H1 (cell line): ENCODE results near the gene H2AZ1. TPM values are rescaled to one million over a fixed set of nuclear protein-coding genes. Genes with fewer than 3 reads are reported as not detected.

ENCODE experiments used
- CTCF ChIA-PET: fragments of 300-600 bp; sonication (Branson Sonifier 250); formaldehyde crosslinking; loops from one replicate; lab custom pipeline; 2021; ENCODE audit not compliant: partially characterized antibody; lab: Charles Lee
- POLR2A ChIA-PET: fragments of 300-600 bp; sonication (Branson Sonifier 250); formaldehyde crosslinking; loops from one replicate; lab custom pipeline; 2021; ENCODE audit warnings: inconsistent platforms; ENCODE audit not compliant: partially characterized antibody; lab: Charles Lee
- DNase-seq, 2 experiments: peaks; one replicate each; pipeline versions ENCODE4 v3.0.0 to v3.0.0-alpha.2; 2010 to 2022; ENCODE audit warnings: low spot score in 2 of 2, low read depth in 1 of 2, mixed read lengths in 1 of 2
- FAIRE-seq: peaks from 2 replicates; lab custom pipeline; 2011; peaks lifted over from hg19 to GRCh38; lab: Jason Lieb, UNC
- H2AFZ ChIP-seq: 2 replicates; pipeline ENCODE4 v1.8.1; 2012; ENCODE audit warnings: low read length, inconsistent platforms
- H2AK5ac ChIP-seq: 2 replicates; pipeline ENCODE4 v1.6.1; 2013; ENCODE audit warnings: low read depth, low read length
- H2BK120ac ChIP-seq: replicated peaks from 2 replicates; pipeline ENCODE3; 2013; ENCODE audit warnings: low read depth, low read length, inconsistent platforms
- H2BK12ac ChIP-seq: 2 replicates; pipeline ENCODE4 v1.6.1; 2013; ENCODE audit warnings: low read depth, low read length
- H2BK15ac ChIP-seq: 2 replicates; pipeline ENCODE4 v1.6.1; 2013; ENCODE audit warnings: low read length
- H2BK20ac ChIP-seq: 2 replicates; pipeline ENCODE4 v1.6.1; 2013; ENCODE audit warnings: low read length
- H2BK5ac ChIP-seq: 2 replicates; pipeline ENCODE4 v1.6.1; 2013; ENCODE audit warnings: low read depth, low read length
- H3K14ac ChIP-seq: 2 replicates; pipeline ENCODE4 v1.6.1; 2013; ENCODE audit warnings: inconsistent platforms; ENCODE audit not compliant: insufficient read length
- H3K18ac ChIP-seq: 2 replicates; pipeline ENCODE4 v1.6.1; 2013; ENCODE audit warnings: low read length; ENCODE audit errors: extremely low read depth
- H3K23ac ChIP-seq: 2 replicates; pipeline ENCODE4 v1.6.1; 2013; ENCODE audit warnings: inconsistent platforms; ENCODE audit not compliant: insufficient read length
- H3K23me2 ChIP-seq: 2 replicates; pipeline ENCODE4 v1.6.1; 2013; ENCODE audit warnings: low read depth, low read length
- H3K27ac ChIP-seq: 2 replicates; pipeline ENCODE4 v1.6.1; 2011; ENCODE audit warnings: low read depth, low read length, inconsistent platforms
- H3K27me3 ChIP-seq, 4 experiments: replicated peaks in 1 of 4; 1 replicate in 1 of 4; 2 replicates in 3 of 4; pipeline versions ENCODE4 v1.6.1 to v1.8.1; 2011 to 2013; ENCODE audit warnings: low read length in 3 of 4, mild to moderate bottlenecking in 3 of 4, inconsistent platforms in 2 of 4, mixed read lengths in 2 of 4, moderate library complexity in 1 of 4; ENCODE audit not compliant: control insufficient read depth in 3 of 4, insufficient read depth in 3 of 4; ENCODE audit errors: extremely low read depth in 1 of 4
- H3K36me3 ChIP-seq, 4 experiments: 2 replicates each; pipeline versions ENCODE4 v1.6.1 to v1.8.1; 2011 to 2013; ENCODE audit warnings: mild to moderate bottlenecking in 4 of 4, low read length in 3 of 4, moderate library complexity in 2 of 4, control low read depth in 1 of 4, inconsistent platforms in 1 of 4; ENCODE audit not compliant: insufficient read depth in 4 of 4, control insufficient read depth in 2 of 4
- H3K4ac ChIP-seq: replicated peaks from 2 replicates; pipeline ENCODE3; 2013; ENCODE audit warnings: low read length, low read depth, mixed read lengths, inconsistent platforms; ENCODE audit not compliant: insufficient read length
- H3K4me1 ChIP-seq, 4 experiments: replicated peaks in 1 of 4; 1 replicate in 1 of 4; 2 replicates in 3 of 4; pipeline versions ENCODE4 v1.6.1 to v1.8.1; 2011 to 2013; ENCODE audit warnings: low read length in 3 of 4, inconsistent platforms in 2 of 4, mixed read lengths in 1 of 4; ENCODE audit not compliant: insufficient read depth in 4 of 4, control insufficient read depth in 3 of 4
- H3K4me2 ChIP-seq, 2 experiments: 2 replicates each; pipeline versions ENCODE4 v1.6.1 to v1.8.1; 2011 to 2013; ENCODE audit warnings: low read depth in 2 of 2, low read length in 2 of 2, control low read depth in 1 of 2, inconsistent platforms in 1 of 2, mild to moderate bottlenecking in 1 of 2; ENCODE audit not compliant: insufficient read depth in 1 of 2
- H3K4me3 ChIP-seq, 4 experiments: fragments of 200-600, 300-600 bp in 1 of 4; sonication (generic), shearing (Covaris generic), sonication (Bioruptor Twin) in 1 of 4; 2 replicates each; pipeline versions ENCODE4 v1.5.1 to v1.8.1; 2011 to 2016; ENCODE audit warnings: low read length in 4 of 4, low read depth in 3 of 4, control low read depth in 2 of 4, inconsistent platforms in 2 of 4, mild to moderate bottlenecking in 2 of 4, mixed read lengths in 1 of 4, moderate library complexity in 1 of 4; ENCODE audit not compliant: insufficient read depth in 2 of 4; ENCODE audit errors: extremely low read depth in 1 of 4
- H3K56ac ChIP-seq: replicated peaks from 2 replicates; pipeline ENCODE3; 2013; ENCODE audit warnings: low read depth, mild to moderate bottlenecking, mixed read lengths, low read length, inconsistent platforms; ENCODE audit not compliant: insufficient read length
- H3K79me1 ChIP-seq: 2 replicates; pipeline ENCODE4 v1.6.1; 2013; ENCODE audit warnings: low read depth, low read length, control low read depth
- H3K79me2 ChIP-seq, 2 experiments: 2 replicates each; pipeline versions ENCODE4 v1.6.1 to v1.8.1; 2012 to 2013; ENCODE audit warnings: low read length in 2 of 2, mild to moderate bottlenecking in 2 of 2, inconsistent platforms in 1 of 2; ENCODE audit not compliant: insufficient read depth in 2 of 2, control insufficient read depth in 1 of 2
- H3K9ac ChIP-seq, 4 experiments: replicated peaks in 1 of 4; 1 replicate in 1 of 4; 2 replicates in 3 of 4; pipeline versions ENCODE4 v1.6.1 to v1.8.1; 2011 to 2013; ENCODE audit warnings: low read depth in 3 of 4, low read length in 3 of 4, control low read depth in 2 of 4, mild to moderate bottlenecking in 2 of 4, moderate library complexity in 2 of 4, inconsistent platforms in 1 of 4; ENCODE audit errors: extremely low read depth in 1 of 4
- H3K9me3 ChIP-seq, 2 experiments: 2 replicates each; pipeline versions ENCODE4 v1.6.1 to v1.8.1; 2012 to 2013; ENCODE audit warnings: mild to moderate bottlenecking in 2 of 2, moderate library complexity in 2 of 2, control low read depth in 1 of 2, inconsistent platforms in 1 of 2, low read depth in 1 of 2, low read length in 1 of 2, mixed read lengths in 1 of 2; ENCODE audit not compliant: insufficient read depth in 2 of 2
- H4K20me1 ChIP-seq, 2 experiments: replicated peaks in 1 of 2; 2 replicates each; pipeline versions ENCODE3 to v1.8.1; 2011 to 2013; ENCODE audit warnings: inconsistent platforms in 2 of 2, low read length in 2 of 2, mild to moderate bottlenecking in 1 of 2; ENCODE audit not compliant: insufficient read depth in 2 of 2, control insufficient read depth in 1 of 2
- H4K5ac ChIP-seq: 2 replicates; pipeline ENCODE4 v1.6.1; 2013; ENCODE audit warnings: low read length, low read depth, mixed read lengths, inconsistent platforms; ENCODE audit not compliant: insufficient read length
- H4K8ac ChIP-seq: 2 replicates; pipeline ENCODE4 v1.8.0; 2013; ENCODE audit warnings: mild to moderate bottlenecking, moderate library complexity, low read length, inconsistent platforms; ENCODE audit not compliant: insufficient read depth; ENCODE audit errors: extremely low read depth
- H4K91ac ChIP-seq: replicated peaks from 2 replicates; pipeline ENCODE3; 2013; ENCODE audit warnings: low read length, mixed read lengths, inconsistent platforms; ENCODE audit not compliant: insufficient read length
- ASH2L ChIP-seq: fragments of 200-600, 300-600 bp; sonication (generic); IDR thresholded peaks from one replicate; pipeline ENCODE4 v1.7.1; 2017; ENCODE audit warnings: low read length
- CHD1 ChIP-seq: IDR thresholded peaks from 2 replicates; pipeline ENCODE4 v1.6.1; 2012; ENCODE audit warnings: low read depth, low read length, improper control_type of control experiment
- FOSL1 ChIP-seq: IDR thresholded peaks from 2 replicates; pipeline ENCODE4 v1.6.1; 2011; ENCODE audit warnings: mild to moderate bottlenecking, low read depth, low read length, moderate library complexity; ENCODE audit not compliant: insufficient read depth
- GABPA ChIP-seq: IDR thresholded peaks from 2 replicates; pipeline ENCODE4 v1.6.1; 2011; ENCODE audit warnings: mild to moderate bottlenecking, low read length, moderate library complexity, borderline replicate concordance; ENCODE audit not compliant: insufficient read depth
- HDAC2 ChIP-seq, 2 experiments: fragments of 300-600 bp in 1 of 2; sonication (generic) in 1 of 2; IDR thresholded peaks; 2 replicates each; pipeline ENCODE4 v1.6.1; 2011 to 2012; ENCODE audit warnings: low read depth in 2 of 2, low read length in 2 of 2, mild to moderate bottlenecking in 2 of 2, moderate library complexity in 2 of 2, borderline replicate concordance in 1 of 2, inconsistent platforms in 1 of 2
- POLR2AphosphoS5 ChIP-seq: IDR thresholded peaks from 2 replicates; pipeline ENCODE4 v1.6.1; 2011; ENCODE audit warnings: low read depth, low read length
- RAD21 ChIP-seq, 2 experiments: IDR thresholded peaks in 1 of 2; conservative IDR thresholded peaks in 1 of 2; 2 replicates each; pipeline ENCODE4 v1.6.1; 2011; ENCODE audit warnings: low read depth in 2 of 2, low read length in 2 of 2, improper control_type of control experiment in 1 of 2, inconsistent platforms in 1 of 2, mild to moderate bottlenecking in 1 of 2, moderate library complexity in 1 of 2
- RXRA ChIP-seq: IDR thresholded peaks from 2 replicates; pipeline ENCODE4 v1.6.1; 2011; ENCODE audit warnings: low read depth, mild to moderate bottlenecking, low read length, moderate library complexity; ENCODE audit not compliant: insufficient read depth
- SAP30 ChIP-seq: fragments of 300-600 bp; sonication (generic); IDR thresholded peaks from 2 replicates; pipeline ENCODE4 v1.7.1; 2012; ENCODE audit warnings: low read length, moderate library complexity, mild to moderate bottlenecking, inconsistent platforms; ENCODE audit not compliant: insufficient read depth, insufficient replicate concordance
- SP2 ChIP-seq: IDR thresholded peaks from 2 replicates; pipeline ENCODE4 v1.6.1; 2012; ENCODE audit warnings: mild to moderate bottlenecking, low read length, inconsistent platforms
- SUZ12 ChIP-seq: fragments of 200-600 bp; sonication (generic); IDR thresholded peaks from 2 replicates; pipeline ENCODE4 v1.6.1; 2012; ENCODE audit warnings: mild to moderate bottlenecking, inconsistent platforms, low read length, moderate library complexity, mixed read lengths
- TBP ChIP-seq: IDR thresholded peaks from 2 replicates; pipeline ENCODE4 v1.6.1; 2011; ENCODE audit warnings: low read depth, low read length, improper control_type of control experiment
- polyA plus RNA-seq, 7 experiments: library from polyadenylated mRNA; depleted of rRNA in 3 of 7; stranded (reverse) in 5 of 7; unstranded in 2 of 7; fragments of >200 nt in 5 of 7; fragments of 200-250 nt in 2 of 7; gene quantifications; 1 replicate in 5 of 7; 2 replicates in 1 of 7; 4 replicates in 1 of 7; pipeline versions ENCODE4 v1.2.1 to v1.2.3, GENCODE V29; 2011 to 2013; ENCODE audit warnings: missing spikeins in 2 of 7, mixed read lengths in 2 of 7
- total RNA-seq: library from RNA; stranded (reverse); fragmentation: NEBNext Ultra II Directional; extraction: Animal tissue kit (Norgen Biotek cat#: 25700); gene quantifications from 2 replicates; pipeline ENCODE4 v1.2.1, GENCODE V29; 2021

The H2AZ1 gene
- total and polyA plus RNA-seq, 2 of the 8 experiments (the other 6 are each of a cell fraction or from before 2014, with no cell fraction given) = 831 to 898 TPM

GRCh38 chr4:99987681-99988080, 37.6 kb upstream of the H2AZ1 start:
- Histone ChIP-seq H4K5ac (no peak overlapping the region), H2BK5ac (no peak overlapping the region), H3K79me1 (no peaks in the 10 kb centered on the region), H2BK12ac (no peak overlapping the region), H3K23me2 (no peaks in the 10 kb centered on the region), H3K14ac (no peak overlapping the region), H3K9me3 (no peaks in the 10 kb centered on the region), H3K36me3 (no peaks in the 10 kb centered on the region), H3K4me1 (no peaks in the 10 kb centered on the region), H3K4me3 (no peak overlapping the region), H3K56ac (no peak overlapping the region), H2AFZ (no peak overlapping the region), H4K91ac (no peak overlapping the region), H4K8ac (no peak overlapping the region), H2BK20ac (no peak overlapping the region), H3K27me3 (no peaks in the 10 kb centered on the region), H3K4me2 (no peak overlapping the region), H3K18ac (no peak overlapping the region), H3K23ac (no peak overlapping the region), H4K20me1 (no peaks in the 10 kb centered on the region), H3K27ac (no peak overlapping the region), H2BK15ac (no peak overlapping the region), H3K79me2 (no peaks in the 10 kb centered on the region), H2AK5ac (no peak overlapping the region), H3K4ac (no peak overlapping the region), H2BK120ac (no peak overlapping the region), H3K9ac (no peak overlapping the region)
- DNase-seq (no peak), FAIRE-seq (no peak)
- ChIA-PET POLR2A (no interaction called here), CTCF (interaction anchor here (1.4 to 2.4 kb wide), 2 partner anchors 10 to 105 kb away, joined by 3 to 15 read pairs; no protein-coding TSS in a partner anchor)
- TF ChIP-seq ASH2L (no peak), CHD1 (no peak), RXRA (no peak), SUZ12 (no peak), TBP (no peak), POLR2AphosphoS5 (no peak), RAD21 (IDR thresholded peaks at IDR 0.05 in 1 of 2, conservative IDR thresholded peaks at IDR 0.05 in 1 of 2; ENCODE audit: low read depth in 2 of 2, low read length in 2 of 2) (no peak), SP2 (no peak), HDAC2 (IDR thresholded peaks at IDR 0.05; ENCODE audit: borderline replicate concordance in 1 of 2, low read depth in 2 of 2, low read length in 2 of 2) (no peak), GABPA (no peak), SAP30 (no peak), FOSL1 (no peak)
